K562 (cell line): ENCODE data around the gene PARP9. TPM values are rescaled to one million over a fixed set of nuclear protein-coding genes. Genes with fewer than 3 reads are reported as not detected.

Experiments
- EP300 ChIP-seq: IDR thresholded peaks from 2 replicates; pipeline ENCODE4 v1.6.1; 2012; ENCODE audit warnings: low read length, improper control_type of control experiment
- FOXJ3 ChIP-seq: sonication (generic); formaldehyde crosslinking; IDR thresholded peaks from 2 replicates; pipeline ENCODE4 v1.4.0; 2020; ENCODE audit warnings: mild to moderate bottlenecking, missing genetic modification reagents
- GTF2E2 ChIP-seq: fragments of 200-800 bp; sonication (Bioruptor generic); IDR thresholded peaks from 2 replicates; pipeline ENCODE4 v1.6.1; 2016; ENCODE audit warnings: missing genetic modification characterization, missing compliant biosample characterization
- HNRNPLL ChIP-seq: fragments of 200-400 bp; formaldehyde crosslinking; IDR thresholded peaks from 2 replicates; pipeline ENCODE4 v1.6.1; 2017; ENCODE audit warnings: low read length, low read depth, mild to moderate bottlenecking; ENCODE audit not compliant: poor library complexity, severe bottlenecking
- JUN ChIP-seq, 2 experiments: sonication (generic) in 1 of 2; formaldehyde crosslinking in 1 of 2; IDR thresholded peaks; 2 replicates each; pipeline versions ENCODE4 v1.6.1 to v1.8.0; 2012 to 2022; ENCODE audit warnings: borderline replicate concordance in 2 of 2, mild to moderate bottlenecking in 2 of 2, improper control_type of control experiment in 1 of 2, low read depth in 1 of 2, low read length in 1 of 2, missing genetic modification reagents in 1 of 2
- SMAD3 ChIP-seq: fragments of 450-650 bp; formaldehyde crosslinking; conservative IDR thresholded peaks from 2 replicates; pipeline ENCODE4 v1.4.0; 2020; ENCODE audit warnings: mild to moderate bottlenecking
- ZNF165 ChIP-seq: fragments of 250-450 bp; sonication (Bioruptor Pico); IDR thresholded peaks from 2 replicates; pipeline ENCODE4 v1.4.0; 2020; ENCODE audit warnings: borderline replicate concordance
- ZNF23 ChIP-seq: fragments of 250-450 bp; sonication (Bioruptor Pico); IDR thresholded peaks from 2 replicates; pipeline ENCODE4 v1.4.0; 2020; ENCODE audit warnings: mild to moderate bottlenecking
- ZNF699 ChIP-seq: fragments of 250-450 bp; sonication (Bioruptor Pico); IDR thresholded peaks from 2 replicates; pipeline ENCODE4 v1.8.0; 2021; ENCODE audit warnings: mild to moderate bottlenecking, moderate library complexity; ENCODE audit not compliant: insufficient replicate concordance
- ZNF785 ChIP-seq: fragments of 250-450 bp; sonication (Bioruptor Pico); IDR thresholded peaks from 2 replicates; pipeline ENCODE4 v1.4.0; 2020; ENCODE audit warnings: mild to moderate bottlenecking
- polyA plus RNA-seq, 8 experiments: library from polyadenylated mRNA; depleted of rRNA in 4 of 8; stranded (reverse) in 5 of 8; unstranded in 3 of 8; fragments of >200 nt; fragmentation: Nextera tagmentation in 2 of 8; fragmentation: Illumina TruSeq in 1 of 8; extraction: Ambion mirVana in 2 of 8; extraction: Trizol in 1 of 8; gene quantifications; 2 replicates each; pipeline versions ENCODE4 v1.2.1 to v1.2.3, GENCODE V29; 2011 to 2014; ENCODE audit warnings: inconsistent platforms in 1 of 8, missing spikeins in 1 of 8
- total RNA-seq, 7 experiments: library from RNA; depleted of rRNA in 6 of 7; stranded (reverse); fragments of >200 nt in 6 of 7; fragmentation: Illumina TruSeq in 2 of 7; extraction: Trizol in 2 of 7; gene quantifications; 2 replicates each; pipeline versions ENCODE4 v1.2.1 to v1.2.3, GENCODE V29; 2011 to 2021; ENCODE audit warnings: low replicate concordance in 1 of 7
- TF ChIP-seq, protein P1 (sequence below): fragments of 450-650 bp; IDR thresholded peaks from 2 replicates; pipeline ENCODE4 v1.7.1; 2018; ENCODE audit warnings: mild to moderate bottlenecking, low read depth; ENCODE audit not compliant: partially characterized antibody

The PARP9 gene
- total and polyA plus RNA-seq, 9 of the 15 experiments (the other 6 are each of a cell fraction or from before 2014, with no cell fraction given), result 2.1 to 4.8 (median 3.4) TPM

DNA sequence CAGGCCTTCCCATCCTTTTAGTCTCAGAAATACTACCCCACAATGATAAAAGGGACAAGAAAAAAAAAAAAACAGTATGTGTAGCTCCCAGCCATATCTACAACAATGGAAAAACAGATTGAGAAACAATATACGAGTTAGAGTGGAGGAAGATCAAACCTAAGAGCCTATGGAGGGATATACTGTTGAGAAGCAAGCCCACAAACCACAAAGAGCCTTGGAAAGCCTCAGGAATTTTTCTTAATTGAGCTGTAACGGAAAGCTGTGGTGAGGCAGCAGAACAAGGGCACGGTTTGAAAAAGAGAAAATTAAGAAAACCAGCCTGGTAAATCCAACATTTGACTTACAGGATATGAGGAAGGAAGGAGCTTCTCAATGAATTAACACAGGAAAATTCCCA lies 70.8 kb downstream of the PARP9 start (continued):
- TF ChIP-seq JUN (IDR thresholded peaks at IDR 0.05; ENCODE audit: borderline replicate concordance, low read depth, low read length), result no peak
- TF ChIP-seq JUN (CRISPR knock-in tag; IDR thresholded peaks at IDR 0.05; ENCODE audit: borderline replicate concordance), result no peak
- no peak for TF ChIP-seq ZNF23 (CRISPR knock-in tag)
- TF ChIP-seq, protein P1, sequence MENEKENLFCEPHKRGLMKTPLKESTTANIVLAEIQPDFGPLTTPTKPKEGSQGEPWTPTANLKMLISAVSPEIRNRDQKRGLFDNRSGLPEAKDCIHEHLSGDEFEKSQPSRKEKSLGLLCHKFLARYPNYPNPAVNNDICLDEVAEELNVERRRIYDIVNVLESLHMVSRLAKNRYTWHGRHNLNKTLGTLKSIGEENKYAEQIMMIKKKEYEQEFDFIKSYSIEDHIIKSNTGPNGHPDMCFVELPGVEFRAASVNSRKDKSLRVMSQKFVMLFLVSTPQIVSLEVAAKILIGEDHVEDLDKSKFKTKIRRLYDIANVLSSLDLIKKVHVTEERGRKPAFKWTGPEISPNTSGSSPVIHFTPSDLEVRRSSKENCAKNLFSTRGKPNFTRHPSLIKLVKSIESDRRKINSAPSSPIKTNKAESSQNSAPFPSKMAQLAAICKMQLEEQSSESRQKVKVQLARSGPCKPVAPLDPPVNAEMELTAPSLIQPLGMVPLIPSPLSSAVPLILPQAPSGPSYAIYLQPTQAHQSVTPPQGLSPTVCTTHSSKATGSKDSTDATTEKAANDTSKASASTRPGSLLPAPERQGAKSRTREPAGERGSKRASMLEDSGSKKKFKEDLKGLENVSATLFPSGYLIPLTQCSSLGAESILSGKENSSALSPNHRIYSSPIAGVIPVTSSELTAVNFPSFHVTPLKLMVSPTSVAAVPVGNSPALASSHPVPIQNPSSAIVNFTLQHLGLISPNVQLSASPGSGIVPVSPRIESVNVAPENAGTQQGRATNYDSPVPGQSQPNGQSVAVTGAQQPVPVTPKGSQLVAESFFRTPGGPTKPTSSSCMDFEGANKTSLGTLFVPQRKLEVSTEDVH, result no peak
- TF ChIP-seq EP300, result no peak
- TF ChIP-seq ZNF699 (CRISPR knock-in tag), result no peak
- no peak for TF ChIP-seq SMAD3 (CRISPR knock-in tag)
- TF ChIP-seq GTF2E2 (tag), result no peak
- no peak for TF ChIP-seq ZNF785 (CRISPR knock-in tag)
- no peak for TF ChIP-seq ZNF165 (CRISPR knock-in tag)
- TF ChIP-seq FOXJ3, result no peak
- TF ChIP-seq HNRNPLL, result no peak
- TF ChIP-seq, all 486 proteins: peak for 0
